H9 (cell line): ENCODE measurements around the gene SRRD. TPM values are rescaled to one million over a fixed set of nuclear protein-coding genes. Genes with fewer than 3 reads are reported as not detected.
A peak's percentile ranks its signal among the peaks of the same experiment; 100 is the strongest.

Experiments
- DNase-seq: peaks from one replicate; pipeline ENCODE4 v3.0.0-alpha.2; 2017
- H2AFZ ChIP-seq: one replicate; pipeline ENCODE4 v1.6.1; 2013; ENCODE audit warnings: mild to moderate bottlenecking, low read length, control low read depth, moderate library complexity
- H2AK5ac ChIP-seq: 2 replicates; pipeline ENCODE4 v1.6.1; 2013; ENCODE audit warnings: low read length, control low read depth, mixed read lengths; ENCODE audit not compliant: insufficient read length
- H2BK120ac ChIP-seq: one replicate; pipeline ENCODE4 v1.6.1; 2013; ENCODE audit warnings: low read depth, mild to moderate bottlenecking, low read length, control low read depth, inconsistent platforms; ENCODE audit not compliant: poor library complexity, severe bottlenecking
- H2BK12ac ChIP-seq: 2 replicates; pipeline ENCODE4 v1.6.1; 2013; ENCODE audit warnings: low read length, control low read depth, mixed read lengths, low read depth; ENCODE audit not compliant: insufficient read length
- H2BK15ac ChIP-seq: 2 replicates; pipeline ENCODE4 v1.6.1; 2013; ENCODE audit warnings: low read depth, low read length, control low read depth
- H2BK20ac ChIP-seq: one replicate; pipeline ENCODE4 v1.6.1; 2013; ENCODE audit warnings: low read depth, mild to moderate bottlenecking, low read length, control low read depth, inconsistent platforms; ENCODE audit not compliant: poor library complexity, severe bottlenecking
- H2BK5ac ChIP-seq: 2 replicates; pipeline ENCODE4 v1.6.1; 2013; ENCODE audit warnings: low read length, control low read depth, mixed read lengths; ENCODE audit not compliant: insufficient read length
- H3K14ac ChIP-seq: 2 replicates; pipeline ENCODE4 v1.6.1; 2013; ENCODE audit warnings: low read length, control low read depth; ENCODE audit not compliant: insufficient read depth
- H3K18ac ChIP-seq: 2 replicates; pipeline ENCODE4 v1.6.1; 2013; ENCODE audit warnings: low read depth, mild to moderate bottlenecking, mixed read lengths, low read length, control low read depth; ENCODE audit not compliant: insufficient read length
- H3K23ac ChIP-seq: 2 replicates; pipeline ENCODE4 v1.6.1; 2013; ENCODE audit warnings: low read length, control low read depth, mixed read lengths, low read depth; ENCODE audit not compliant: insufficient read length
- H3K23me2 ChIP-seq: 2 replicates; pipeline ENCODE4 v1.6.1; 2013; ENCODE audit warnings: low read depth, mild to moderate bottlenecking, mixed read lengths, low read length, control low read depth; ENCODE audit not compliant: insufficient read length, poor library complexity, severe bottlenecking
- H3K27ac ChIP-seq: 2 replicates; pipeline ENCODE4 v1.5.1; 2013; ENCODE audit warnings: low read length, control low read depth, mixed read lengths, low read depth; ENCODE audit not compliant: insufficient read length
- H3K27me3 ChIP-seq: 2 replicates; pipeline ENCODE4 v1.6.1; 2013; ENCODE audit warnings: low read length, control low read depth, inconsistent platforms; ENCODE audit not compliant: insufficient read depth
- H3K4ac ChIP-seq: 2 replicates; pipeline ENCODE4 v1.6.1; 2013; ENCODE audit warnings: low read depth, mild to moderate bottlenecking, control low read depth, inconsistent platforms, low read length, moderate library complexity
- H3K4me1 ChIP-seq: 2 replicates; pipeline ENCODE4 v1.6.1; 2013; ENCODE audit warnings: low read length, control low read depth, inconsistent platforms; ENCODE audit not compliant: insufficient read depth
- H3K4me2 ChIP-seq: 2 replicates; pipeline ENCODE4 v1.6.1; 2013; ENCODE audit warnings: low read length, control low read depth, mixed read lengths; ENCODE audit not compliant: insufficient read length, insufficient read depth
- H3K56ac ChIP-seq: 2 replicates; pipeline ENCODE4 v1.6.1; 2013; ENCODE audit warnings: low read depth, mild to moderate bottlenecking, mixed read lengths, low read length, control low read depth; ENCODE audit not compliant: insufficient read length
- H3K79me1 ChIP-seq: 2 replicates; pipeline ENCODE4 v1.6.1; 2013; ENCODE audit warnings: low read depth, mild to moderate bottlenecking, moderate library complexity, low read length, control low read depth, inconsistent platforms; ENCODE audit not compliant: insufficient read depth, poor library complexity, severe bottlenecking
- H3K79me2 ChIP-seq: 2 replicates; pipeline ENCODE4 v1.6.1; 2013; ENCODE audit warnings: low read length, control low read depth, inconsistent platforms; ENCODE audit not compliant: insufficient read depth
- H3K9ac ChIP-seq: 2 replicates; pipeline ENCODE4 v1.6.1; 2013; ENCODE audit warnings: low read length, control low read depth, mixed read lengths; ENCODE audit not compliant: insufficient read length; ENCODE audit errors: extremely low read depth
- H3K9me3 ChIP-seq: one replicate; pipeline ENCODE4 v1.6.1; 2013; ENCODE audit warnings: low read depth, low read length, inconsistent platforms; ENCODE audit not compliant: control insufficient read depth
- H3T11ph ChIP-seq: one replicate; pipeline ENCODE4 v1.6.1; 2013; ENCODE audit warnings: mild to moderate bottlenecking, low read length, control low read depth, inconsistent platforms
- H4K20me1 ChIP-seq: one replicate; pipeline ENCODE4 v1.6.1; 2013; ENCODE audit not compliant: control insufficient read depth, insufficient read length, insufficient read depth
- H4K5ac ChIP-seq: 2 replicates; pipeline ENCODE4 v1.6.1; 2013; ENCODE audit warnings: low read depth, mild to moderate bottlenecking, mixed read lengths, low read length, control low read depth; ENCODE audit not compliant: insufficient read length
- H4K8ac ChIP-seq: replicated peaks from 2 replicates; pipeline ENCODE4 v1.6.1; 2013; ENCODE audit warnings: low read length, control low read depth, mixed read lengths, low read depth; ENCODE audit not compliant: insufficient read length
- H4K91ac ChIP-seq: 2 replicates; pipeline ENCODE4 v1.6.1; 2013; ENCODE audit warnings: low read depth, mild to moderate bottlenecking, moderate library complexity, mixed read lengths, low read length, control low read depth; ENCODE audit not compliant: insufficient read length
- H3K27ac Mint-ChIP-seq, 3 experiments: 2 replicates in 2 of 3; 3 replicates in 1 of 3; pipeline ENCODE4 v1.8.0; 2020 to 2021; ENCODE audit warnings: mixed read lengths in 3 of 3, mild to moderate bottlenecking in 1 of 3, moderate library complexity in 1 of 3
- H3K27me3 Mint-ChIP-seq: 2 replicates; pipeline ENCODE4 v1.8.0; 2021; ENCODE audit warnings: low read depth, mild to moderate bottlenecking, moderate library complexity, mixed read lengths
- H3K36me3 Mint-ChIP-seq, 3 experiments: 2 replicates in 2 of 3; 3 replicates in 1 of 3; pipeline ENCODE4 v1.8.0; 2020 to 2021; ENCODE audit warnings: low read depth in 3 of 3, mixed read lengths in 3 of 3; ENCODE audit not compliant: insufficient read depth in 1 of 3
- H3K4me1 Mint-ChIP-seq, 2 experiments: 2 replicates each; pipeline ENCODE4 v1.8.0; 2020; ENCODE audit warnings: mixed read lengths in 2 of 2
- H3K4me3 Mint-ChIP-seq, 2 experiments: 2 replicates in 1 of 2; 3 replicates in 1 of 2; pipeline ENCODE4 v1.8.0; 2020 to 2021; ENCODE audit warnings: mild to moderate bottlenecking in 2 of 2, mixed read lengths in 2 of 2, moderate library complexity in 1 of 2
- H3K9me3 Mint-ChIP-seq, 2 experiments: 2 replicates in 1 of 2; 3 replicates in 1 of 2; pipeline ENCODE4 v1.8.0; 2020; ENCODE audit warnings: mild to moderate bottlenecking in 2 of 2, mixed read lengths in 2 of 2, moderate library complexity in 1 of 2
- WGBS: extraction: QIAGEN DNeasy Blood & Tissue Kit; methylation state at CpG from one replicate; pipeline ENCODE4 v1.1.7; 2013; ENCODE audit warnings: missing lambda C conversion rate, low lambda C conversion rate, mixed read lengths; ENCODE audit not compliant: insufficient read length; ENCODE audit errors: extremely low coverage; 5-methylcytosine and 5-hydroxymethylcytosine counted together
- total RNA-seq: library from RNA; stranded (reverse); gene quantifications from 2 replicates; pipeline ENCODE4 v1.2.1, GENCODE V29; 2021
- TF ChIP-seq, protein P1 (sequence below): fragments of 200-600 bp; sonication (generic); conservative IDR thresholded peaks from 3 replicates; pipeline ENCODE4 v1.8.0; 2021; ENCODE audit warnings: antibody characterized with exemption, mild to moderate bottlenecking

Gene SRRD
- total RNA-seq, 1 experiment from 2014 or later = 36.0 TPM

- no peaks in the 10 kb centered on the region for H3K79me2 ChIP-seq
- H3K9me3 ChIP-seq = no peaks in the 10 kb centered on the region
- no peak for DNase-seq
- no peak overlapping the region for H2BK12ac ChIP-seq
- no peak overlapping the region for H2BK5ac ChIP-seq
- H3K79me1 ChIP-seq = no peaks in the 10 kb centered on the region
- H2BK15ac ChIP-seq = no peak overlapping the region
- no peaks in the 10 kb centered on the region for H3K23me2 ChIP-seq
- H3K9ac ChIP-seq = no peak overlapping the region
- no peak overlapping the region for H2BK120ac ChIP-seq
- Mint-ChIP-seq H3K27ac (peak overlapping the region in 1 of 3 experiments; percentile 50; a peak in 1 of 7 replicates), H3K4me1 (no peaks in the 10 kb centered on the region), H3K9me3 (no peaks in the 10 kb centered on the region), H3K36me3 (peaks cover 24 to 59% (median 58%) of the 10 kb centered on the region in 3 experiments; a peak in 6 of 7 replicates), H3K4me3 (no peak overlapping the region), H3K27me3 (no peaks in the 10 kb centered on the region)
- H4K91ac ChIP-seq = no peak overlapping the region
- H2AK5ac ChIP-seq = no peak overlapping the region
- H3K27ac ChIP-seq = no peak overlapping the region
- H3K18ac ChIP-seq = no peak overlapping the region
- no peak overlapping the region for H2BK20ac ChIP-seq
- H3K4me2 ChIP-seq = no peak overlapping the region
- no peak overlapping the region for H3K23ac ChIP-seq
- no peak overlapping the region for H3K14ac ChIP-seq
- no CpG with 5 or more reads among the region's 5 CpGs for WGBS
- no peak overlapping the region for H2AFZ ChIP-seq
- no peak overlapping the region for H4K8ac ChIP-seq
- no peaks in the 10 kb centered on the region for H4K20me1 ChIP-seq
- H3T11ph ChIP-seq = no peak overlapping the region
- no peak overlapping the region for H3K56ac ChIP-seq
- no peaks in the 10 kb centered on the region for H3K27me3 ChIP-seq
- H3K4me1 ChIP-seq = no peaks in the 10 kb centered on the region
- TF ChIP-seq, protein P1, sequence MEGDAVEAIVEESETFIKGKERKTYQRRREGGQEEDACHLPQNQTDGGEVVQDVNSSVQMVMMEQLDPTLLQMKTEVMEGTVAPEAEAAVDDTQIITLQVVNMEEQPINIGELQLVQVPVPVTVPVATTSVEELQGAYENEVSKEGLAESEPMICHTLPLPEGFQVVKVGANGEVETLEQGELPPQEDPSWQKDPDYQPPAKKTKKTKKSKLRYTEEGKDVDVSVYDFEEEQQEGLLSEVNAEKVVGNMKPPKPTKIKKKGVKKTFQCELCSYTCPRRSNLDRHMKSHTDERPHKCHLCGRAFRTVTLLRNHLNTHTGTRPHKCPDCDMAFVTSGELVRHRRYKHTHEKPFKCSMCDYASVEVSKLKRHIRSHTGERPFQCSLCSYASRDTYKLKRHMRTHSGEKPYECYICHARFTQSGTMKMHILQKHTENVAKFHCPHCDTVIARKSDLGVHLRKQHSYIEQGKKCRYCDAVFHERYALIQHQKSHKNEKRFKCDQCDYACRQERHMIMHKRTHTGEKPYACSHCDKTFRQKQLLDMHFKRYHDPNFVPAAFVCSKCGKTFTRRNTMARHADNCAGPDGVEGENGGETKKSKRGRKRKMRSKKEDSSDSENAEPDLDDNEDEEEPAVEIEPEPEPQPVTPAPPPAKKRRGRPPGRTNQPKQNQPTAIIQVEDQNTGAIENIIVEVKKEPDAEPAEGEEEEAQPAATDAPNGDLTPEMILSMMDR = no peak
- H3K4ac ChIP-seq = no peak overlapping the region
- no peak overlapping the region for H4K5ac ChIP-seq
Observed at GRCh38 chr22:26453812-26454500, 29.7 kb upstream of the SRRD start.
